NCI-H524 treated with DMSO at 0.1 percent for 48 hours (cell line): Measurements from ENCODE around the gene CALML4.
A peak's percentile ranks its signal among the peaks of the same experiment; 100 is the strongest.
"Not testable (repeated sequence)": the region's sequence is repeated elsewhere in the genome, so short reads cannot be mapped to it uniquely, and the experiment has no call there.

ENCODE experiments used
- DNase-seq: peaks from one replicate; lab custom pipeline; 2025; lab: John Stamatoyannopoulos, UW

Gene CALML4

DNA sequence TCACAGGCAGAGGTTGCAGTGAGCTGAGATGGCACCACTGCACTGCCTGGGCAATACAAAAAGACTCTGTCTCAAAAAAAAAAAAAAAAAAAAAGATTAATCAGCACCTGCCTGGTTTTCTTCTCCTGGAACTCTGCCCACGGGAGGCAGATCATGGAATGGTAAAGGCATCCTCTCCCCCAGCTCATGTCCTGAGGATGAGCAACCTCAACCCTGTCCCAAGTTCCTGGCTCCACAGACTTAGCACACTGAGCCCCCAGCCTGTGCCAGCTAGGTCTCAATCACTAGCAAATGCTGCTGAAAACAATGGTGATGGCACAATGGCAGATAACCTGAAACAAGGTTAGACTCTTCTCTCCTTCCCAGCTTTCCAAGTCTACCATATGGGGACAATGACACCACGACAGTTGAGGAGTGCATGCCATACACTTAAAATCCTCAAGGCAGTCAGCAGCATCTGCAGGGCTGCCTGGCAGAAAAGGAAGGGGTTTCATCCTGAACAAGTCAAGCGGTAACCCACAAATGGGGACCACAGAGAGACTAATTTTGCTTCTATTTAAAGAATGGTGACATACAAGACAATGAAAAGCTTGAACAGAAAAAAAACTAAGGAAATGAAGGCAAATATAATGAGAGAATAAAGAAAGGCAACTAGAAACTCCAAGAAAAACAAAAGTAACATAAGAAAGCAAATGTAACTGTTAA lies 19.6 kb upstream of the CALML4 start:
- DNase-seq = peak; percentile 20

DNA sequence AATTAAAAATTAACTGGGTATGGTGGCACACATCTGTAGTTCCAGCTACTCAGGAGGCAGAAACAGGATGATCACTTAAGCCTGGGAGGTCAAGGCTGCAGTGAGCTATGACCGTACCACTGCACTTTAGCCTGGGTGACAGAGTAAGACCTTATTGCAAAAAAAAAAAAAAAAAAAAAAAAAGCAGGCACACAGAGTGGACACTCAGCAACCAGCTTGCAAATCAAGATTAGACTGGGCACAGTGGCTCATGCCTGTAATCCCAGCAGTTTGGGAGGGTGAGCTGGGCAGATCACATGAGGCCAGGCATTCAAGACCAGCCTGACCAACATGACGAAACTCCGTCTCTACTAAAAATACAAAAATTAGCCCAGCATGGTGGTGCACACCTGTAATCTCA lies 19.0 kb upstream of the CALML4 start:
- DNase-seq = no peak

DNA sequence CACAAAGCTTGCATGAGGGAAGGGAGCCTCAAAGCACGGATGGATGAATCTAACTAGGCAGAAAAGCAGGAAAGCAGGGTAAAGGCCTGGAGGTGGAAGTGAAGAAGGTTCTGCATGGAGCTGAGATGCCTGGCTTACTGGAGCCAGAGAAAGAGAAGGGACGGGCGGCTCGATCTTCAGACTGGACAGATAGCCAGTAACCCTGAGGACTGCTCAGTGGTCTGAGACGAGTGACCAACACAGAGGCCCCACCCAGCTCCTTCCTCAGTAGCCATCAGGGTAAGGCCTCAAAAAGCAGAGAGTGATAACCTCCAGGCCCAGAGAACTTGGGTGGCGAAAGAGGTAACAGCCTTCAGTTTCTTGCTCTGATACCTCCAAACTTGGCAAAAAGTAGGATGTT lies 18.0 kb upstream of the CALML4 start:
- DNase-seq = no peak

GRCh38 chr15:68222432-68222743 lies 17.3 kb upstream of the CALML4 start:
- not testable (repeated sequence) for DNase-seq

- not testable (repeated sequence) for DNase-seq
These were observed 16.6 kb upstream of the CALML4 start for GRCh38 chr15:68221530-68222431.

DNA sequence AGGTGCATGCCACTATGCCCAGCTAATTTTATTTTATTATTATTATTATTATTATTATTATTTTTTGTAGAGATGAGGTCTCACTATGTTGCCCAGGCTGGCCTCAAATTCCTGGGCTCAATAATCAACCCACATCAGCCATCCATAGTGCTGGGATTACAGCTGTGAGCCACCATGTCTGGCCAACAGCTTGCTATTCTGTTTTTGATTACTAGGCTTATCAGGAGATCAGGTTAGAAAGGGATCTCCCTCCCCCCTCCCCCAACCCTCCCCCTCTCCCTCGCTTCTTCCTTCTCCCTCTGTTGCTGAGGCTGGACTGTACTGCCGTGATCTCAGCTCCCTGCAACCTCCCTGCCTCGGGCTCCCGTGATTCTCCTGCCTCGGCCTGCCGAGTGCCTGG lies 15.8 kb upstream of the CALML4 start:
- no peak for DNase-seq

DNA sequence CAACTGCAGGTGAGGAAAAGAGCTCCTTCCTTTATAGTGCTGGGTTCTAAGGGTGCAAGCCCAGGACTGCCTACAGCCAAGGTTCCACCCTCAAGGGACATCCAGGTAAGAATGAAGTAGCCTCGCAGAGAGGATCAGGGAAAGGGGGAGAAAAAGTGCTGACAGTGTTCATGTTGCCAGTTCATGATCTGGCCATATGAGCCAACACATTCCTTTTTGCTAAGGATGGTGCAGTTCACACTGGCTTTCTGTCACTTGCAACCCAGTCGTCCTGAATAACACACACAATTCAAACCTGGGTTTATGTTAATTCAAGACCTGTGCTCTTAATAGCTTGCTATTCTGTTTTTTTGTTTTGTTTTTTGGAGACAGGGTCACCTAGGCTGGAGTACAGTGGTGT lies 15.4 kb upstream of the CALML4 start:
- no peak for DNase-seq

GRCh38 chr15:68218847-68219798 lies 14.0 kb upstream of the CALML4 start:
- no peak for DNase-seq

DNA sequence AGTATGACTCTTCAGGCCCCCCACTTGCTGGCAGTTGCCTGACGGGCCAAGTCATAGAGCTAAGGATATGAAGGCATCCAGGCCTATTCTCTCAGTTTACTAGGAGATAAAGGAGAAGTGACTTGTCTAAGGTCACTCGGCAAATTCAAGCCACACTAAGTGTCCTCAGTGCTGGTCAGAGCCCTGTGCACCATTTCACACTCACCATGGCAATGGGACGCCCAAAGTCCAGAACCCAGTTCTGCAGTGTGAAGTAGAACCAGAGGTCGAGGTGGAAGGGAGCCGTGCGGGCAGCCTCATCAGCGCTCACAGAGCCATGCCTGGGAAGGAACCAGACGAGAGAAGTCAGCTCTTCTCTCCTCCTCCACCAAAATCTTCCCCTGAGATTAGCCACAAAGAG lies 13.2 kb upstream of the CALML4 start:
- DNase-seq = no peak

DNA sequence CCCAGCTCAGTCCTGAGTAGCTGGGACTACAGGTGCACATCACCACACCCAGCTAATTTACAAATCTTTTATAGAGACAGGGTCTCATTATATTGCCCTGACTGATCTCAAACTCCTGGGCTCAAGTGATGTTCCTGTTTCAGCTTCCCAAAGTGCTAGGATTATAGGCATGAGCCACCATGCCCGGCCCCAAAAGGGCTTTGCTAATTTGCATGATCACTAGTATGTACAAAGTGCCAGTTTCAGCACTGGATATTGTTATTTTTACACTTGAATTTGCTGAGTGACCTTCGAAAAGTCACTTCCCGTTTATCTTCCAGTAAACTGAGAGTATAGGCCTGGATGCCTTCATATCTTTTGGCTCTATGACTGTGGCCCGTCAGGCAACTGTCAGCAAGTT lies 12.2 kb upstream of the CALML4 start:
- no peak for DNase-seq

- DNase-seq = no peak
These were observed 9.7 kb upstream of the CALML4 start for GRCh38 chr15:68214838-68215254.

GRCh38 chr15:68213991-68214837 lies 9.1 kb upstream of the CALML4 start:
- no peak for DNase-seq

DNA sequence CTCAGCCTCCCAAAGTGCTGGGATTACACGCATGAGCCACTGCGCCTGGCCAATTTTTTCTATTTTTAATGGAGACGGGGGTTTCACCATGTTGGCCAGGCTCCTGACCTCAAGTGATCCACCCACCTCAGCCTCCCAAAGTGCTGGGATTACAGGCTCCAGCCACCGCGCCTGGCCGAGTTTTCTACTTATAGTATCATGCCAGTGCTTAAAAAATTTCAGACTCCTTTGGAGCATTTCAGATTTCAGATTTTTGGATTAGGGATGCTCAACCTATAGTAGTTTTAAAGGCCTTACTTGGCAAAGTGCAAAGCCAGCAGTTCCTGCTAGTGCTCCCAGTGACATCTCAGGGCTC lies 8.3 kb upstream of the CALML4 start:
- not testable (repeated sequence) for DNase-seq

DNA sequence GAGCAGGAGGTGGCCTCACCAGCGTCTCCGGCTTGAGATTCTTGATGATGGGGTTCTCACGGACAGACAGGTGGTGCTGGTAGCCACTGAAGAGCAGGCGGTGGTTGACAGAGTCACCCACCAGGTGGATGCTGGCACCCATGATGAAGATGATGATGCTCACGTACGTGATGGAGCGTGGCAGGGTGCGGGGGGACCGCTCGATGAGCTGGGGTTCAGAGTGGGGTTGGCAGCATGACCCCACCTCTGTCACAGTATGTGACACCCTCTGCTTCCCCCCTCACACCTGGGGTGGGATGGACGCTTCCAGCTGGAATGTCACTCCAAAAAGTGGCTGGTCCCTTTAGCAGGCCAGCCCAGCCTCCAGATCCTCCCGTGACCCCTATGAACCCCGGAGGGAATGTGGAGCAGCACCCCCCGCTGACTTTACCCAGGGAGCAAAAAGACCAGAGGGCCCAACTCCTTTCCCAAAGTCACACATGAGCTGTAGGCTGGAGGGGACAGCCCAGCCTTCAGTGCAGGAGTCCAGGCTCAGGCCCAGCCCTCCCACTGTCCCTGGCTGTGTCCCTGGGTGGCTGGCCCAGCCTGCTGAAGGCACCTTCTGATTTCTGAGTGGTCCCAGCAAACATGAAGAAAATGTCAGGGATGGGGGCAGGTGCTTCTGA lies 6.7 kb upstream of the CALML4 start:
- no peak for DNase-seq

- DNase-seq = peak; percentile 72
These were observed 5.9 kb upstream of the CALML4 start for GRCh38 chr15:68210821-68211655.

DNA sequence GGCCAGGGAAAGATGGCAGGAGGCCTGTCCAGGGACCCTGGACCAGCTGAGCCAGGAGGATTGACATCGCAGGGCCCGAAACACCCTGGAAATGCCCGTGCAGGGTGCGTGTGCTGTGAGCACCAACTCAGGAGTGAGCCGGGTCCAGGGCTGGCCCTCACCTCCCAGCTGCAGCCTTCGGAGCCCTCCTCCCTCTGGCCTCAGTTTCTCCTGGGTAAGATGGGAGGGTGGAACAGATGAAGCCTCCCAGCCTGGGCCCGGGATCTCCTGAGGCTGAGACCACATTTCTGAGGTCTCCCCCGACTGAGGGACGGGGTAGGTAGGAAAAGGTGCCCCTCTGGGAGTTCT lies 5.3 kb upstream of the CALML4 start:
- DNase-seq = no peak

DNA sequence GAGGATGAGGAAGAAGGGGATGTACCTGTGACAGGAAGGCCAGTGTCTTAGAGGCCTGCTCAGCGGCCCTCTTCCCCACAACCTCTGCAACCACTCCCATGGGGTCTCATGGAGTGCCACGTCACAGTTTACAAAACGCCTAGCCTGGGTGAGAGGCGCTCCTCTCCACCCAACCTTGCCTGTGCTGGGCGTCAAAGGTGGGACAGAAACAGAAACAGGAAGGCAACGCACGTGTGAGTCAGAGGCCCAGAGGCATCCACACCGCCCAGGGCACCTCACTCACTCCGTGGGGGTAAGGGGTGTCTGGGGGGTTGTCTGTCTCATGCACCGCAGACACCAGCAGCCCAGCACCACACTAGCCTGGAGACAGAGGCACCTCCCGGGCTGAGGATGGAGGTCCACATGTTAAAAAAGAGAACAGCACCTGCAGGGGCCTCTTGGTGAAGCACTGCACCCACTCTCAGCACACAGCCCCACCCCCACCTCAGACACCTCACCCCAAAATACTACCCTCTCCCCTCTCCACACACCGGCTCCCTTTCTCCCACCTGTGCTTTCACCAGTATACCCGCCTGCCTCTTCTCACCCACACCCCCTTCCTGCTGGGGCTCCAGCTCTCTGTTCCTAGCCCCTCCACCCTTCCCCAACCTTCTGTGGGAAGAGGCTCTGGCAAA lies 4.7 kb upstream of the CALML4 start:
- DNase-seq = no peak

DNA sequence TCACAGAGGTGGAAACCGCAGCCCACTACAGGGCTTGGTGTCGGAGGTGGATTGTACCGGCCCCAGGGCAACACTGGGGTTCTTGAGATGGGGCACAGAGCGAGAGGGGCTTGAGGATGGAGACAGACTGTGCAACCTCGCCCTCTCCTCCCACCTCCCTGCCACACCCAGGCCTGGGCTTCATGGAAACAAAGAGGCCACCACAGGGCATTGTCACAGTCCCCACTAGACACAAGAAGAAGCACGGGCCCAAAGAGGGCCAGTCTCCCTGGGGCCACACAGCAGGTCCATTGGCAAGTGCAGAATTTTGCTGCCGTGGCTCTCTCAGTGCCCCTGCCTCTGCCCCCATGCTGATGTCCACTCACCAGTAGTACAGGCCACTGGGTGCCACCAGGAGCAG lies 4.1 kb upstream of the CALML4 start:
- no peak for DNase-seq

- DNase-seq = no peak
These were observed 3.6 kb upstream of the CALML4 start for GRCh38 chr15:68208636-68209240.
